Caco-2 (cell line): ENCODE data around the gene ZNF800. TPM values are rescaled to one million over a fixed set of nuclear protein-coding genes. Genes with fewer than 3 reads are reported as not detected.

Source experiments
- BruUV-seq: library from RNA; stranded (reverse); fragments of 400-500 nt; replicated peaks from 2 replicates; lab custom pipeline; 2021; lab: Mats Ljungman, UMichigan
- CTCF ChIA-PET: fragments of 300-600 bp; sonication (Branson Sonifier 250); formaldehyde crosslinking; loops from one replicate; lab custom pipeline; 2022; ENCODE audit warnings: antibody characterized with exemption; lab: Charles Lee
- POLR2A ChIA-PET: fragments of 300-600 bp; sonication (Branson Sonifier 250); formaldehyde crosslinking; loops from one replicate; lab custom pipeline; 2022; ENCODE audit warnings: antibody characterized with exemption; lab: Charles Lee
- DNase-seq, 2 experiments: peaks; one replicate each; pipeline versions ENCODE4 v3.0.0 to v3.0.0-alpha.2; 2020 to 2022
- H3K27me3 ChIP-seq: replicated peaks from 2 replicates; pipeline ENCODE4 v1.6.0; 2011; ENCODE audit warnings: low read length; ENCODE audit not compliant: control insufficient read depth, insufficient read depth
- H3K36me3 ChIP-seq: 2 replicates; pipeline ENCODE4 v1.5.1; 2011; ENCODE audit warnings: low read length; ENCODE audit not compliant: control insufficient read depth, insufficient read depth
- H3K4me1 ChIP-seq: fragments of 250-450 bp; sonication (Bioruptor Pico); 2 replicates; pipeline ENCODE4 v1.5.1; 2020; ENCODE audit warnings: mild to moderate bottlenecking
- H3K4me3 ChIP-seq: 2 replicates; pipeline ENCODE4 v1.5.1; 2011; ENCODE audit warnings: low read depth, mild to moderate bottlenecking, control low read depth, low read length
- H3K9me3 ChIP-seq: fragments of 250-450 bp; sonication (Bioruptor Pico); 2 replicates; pipeline ENCODE4 v1.5.1; 2020; ENCODE audit warnings: mild to moderate bottlenecking, moderate library complexity
- H3K27ac Mint-ChIP-seq: one replicate; pipeline ENCODE4 v1.8.0; 2022; ENCODE audit warnings: mixed read lengths; ENCODE audit not compliant: unreplicated experiment
- H3K27me3 Mint-ChIP-seq: one replicate; pipeline ENCODE4 v1.8.0; 2022; ENCODE audit warnings: mixed read lengths; ENCODE audit not compliant: insufficient read depth, unreplicated experiment
- H3K36me3 Mint-ChIP-seq: one replicate; pipeline ENCODE4 v1.8.0; 2022; ENCODE audit warnings: mild to moderate bottlenecking, mixed read lengths; ENCODE audit not compliant: insufficient read depth, unreplicated experiment
- H3K4me1 Mint-ChIP-seq: one replicate; pipeline ENCODE4 v1.8.0; 2022; ENCODE audit warnings: low read depth, mixed read lengths; ENCODE audit not compliant: unreplicated experiment
- H3K4me3 Mint-ChIP-seq: one replicate; pipeline ENCODE4 v1.8.0; 2022; ENCODE audit warnings: mild to moderate bottlenecking, moderate library complexity, mixed read lengths; ENCODE audit not compliant: unreplicated experiment
- H3K9me3 Mint-ChIP-seq: one replicate; pipeline ENCODE4 v1.8.0; 2022; ENCODE audit warnings: mixed read lengths; ENCODE audit not compliant: unreplicated experiment
- CTCF ChIP-seq, 2 experiments: fragments of 200-600 bp in 1 of 2; IDR thresholded peaks; 1 replicate in 1 of 2; 2 replicates in 1 of 2; pipeline versions ENCODE4 v1.5.1 to v1.8.0; 2011 to 2022; ENCODE audit warnings: antibody characterized with exemption in 1 of 2, control low read depth in 1 of 2, inconsistent platforms in 1 of 2, low read depth in 1 of 2, low read length in 1 of 2, mild to moderate bottlenecking in 1 of 2, moderate library complexity in 1 of 2; ENCODE audit not compliant: insufficient read depth in 1 of 2, severe bottlenecking in 1 of 2, unreplicated experiment in 1 of 2
- intact Hi-C: fragments of 100-400 bp; cut with micrococcal nuclease; formaldehyde crosslinking; loops from one replicate; pipeline ENCODE4 v1.10.0; 2022; ENCODE audit not compliant: unreplicated experiment
- total RNA-seq: library from RNA; stranded (reverse); gene quantifications from 2 replicates; pipeline ENCODE4 v1.2.3, GENCODE V29; 2022

ZNF800 gene
- total RNA-seq, 1 experiment from 2014 or later = 18.7 TPM

GRCh38 chr7:127365957-127366315 is 26.6 kb downstream of the ZNF800 start:
- no peak for TF ChIP-seq CTCF (IDR thresholded peaks at IDR 0.05; ENCODE audit: insufficient read depth in 1 of 2, low read depth in 1 of 2, low read length in 1 of 2, severe bottlenecking in 1 of 2, unreplicated experiment in 1 of 2)
- H3K27me3 Mint-ChIP-seq = no peaks in the 10 kb centered on the region
- Histone ChIP-seq H3K36me3 (no peaks in the 10 kb centered on the region), H3K9me3 (no peaks in the 10 kb centered on the region), H3K4me1 (peaks cover 6% of the 10 kb centered on the region; the same call in 1 of the 2 replicates), H3K27me3 (no peaks in the 10 kb centered on the region), H3K4me3 (no peak overlapping the region)
- ChIA-PET CTCF (interaction anchor here (1.9 kb wide), 1 partner anchor 18 kb away, joined by 4 read pairs; no protein-coding TSS in a partner anchor), POLR2A (no interaction called here)
- no TSS peak for BruUV-seq
- H3K4me1 Mint-ChIP-seq = no peaks in the 10 kb centered on the region
- H3K4me3 Mint-ChIP-seq = no peak overlapping the region
- H3K36me3 Mint-ChIP-seq = no peaks in the 10 kb centered on the region
- no peaks in the 10 kb centered on the region for H3K9me3 Mint-ChIP-seq
- no peak for DNase-seq
- no peak overlapping the region for H3K27ac Mint-ChIP-seq
- intact Hi-C loops = no loop called here

- H3K4me1 Mint-ChIP-seq = no peaks in the 10 kb centered on the region
- POLR2A ChIA-PET = no interaction called here
- intact Hi-C loops = no loop called here
These were observed 27.1 kb downstream of the ZNF800 start for GRCh38 chr7:127365164-127365956.

More at GRCh38 chr7:127365164-127365956, 27.1 kb downstream of the ZNF800 start:
- H3K27me3 Mint-ChIP-seq = no peaks in the 10 kb centered on the region
- no peaks in the 10 kb centered on the region for H3K36me3 ChIP-seq
- BruUV-seq = no TSS peak
- TF ChIP-seq CTCF (IDR thresholded peaks at IDR 0.05; ENCODE audit: insufficient read depth in 1 of 2, low read depth in 1 of 2, low read length in 1 of 2, severe bottlenecking in 1 of 2, unreplicated experiment in 1 of 2) = no peak
- DNase-seq = no peak
- no peaks in the 10 kb centered on the region for H3K9me3 ChIP-seq
- H3K4me3 Mint-ChIP-seq = no peak overlapping the region
- H3K4me1 ChIP-seq = peaks cover 6% of the 10 kb centered on the region; the same call in 1 of the 2 replicates
- H3K27me3 ChIP-seq = no peaks in the 10 kb centered on the region
- no peaks in the 10 kb centered on the region for H3K9me3 Mint-ChIP-seq
- no peaks in the 10 kb centered on the region for H3K36me3 Mint-ChIP-seq
- no peak overlapping the region for H3K27ac Mint-ChIP-seq
- CTCF ChIA-PET = interaction anchor here (1.9 kb wide), 1 partner anchor 18 kb away, joined by 4 read pairs; no protein-coding TSS in a partner anchor
- H3K4me3 ChIP-seq = no peak overlapping the region
